Femur (tissue), 1 donor: Measurements from ENCODE around the gene BMAL1.

Experiments used
- DNase-seq: peaks from one replicate; pipeline ENCODE4 v3.0.0-alpha.2; 2017

The BMAL1 gene

GRCh38 chr11:13262096-13262495, 15.5 kb upstream of the BMAL1 start:
- no peak for DNase-seq

GRCh38 chr11:13268791-13269190, 8.8 kb upstream of the BMAL1 start:
- DNase-seq = no peak

- DNase-seq = no peak
Measured at GRCh38 chr11:13269775-13270174, 7.8 kb upstream of the BMAL1 start.

- no peak for DNase-seq
Measured at GRCh38 chr11:13271060-13271693, 6.4 kb upstream of the BMAL1 start.

GRCh38 chr11:13276454-13276831, 1.1 kb upstream of the BMAL1 start:
- no peak for DNase-seq

GRCh38 chr11:13276832-13277767, 490 bp upstream of the BMAL1 start:
- DNase-seq = peak; percentile 98

GRCh38 chr11:13278609-13279486, 1.3 kb downstream of the BMAL1 start:
- DNase-seq = no peak

GRCh38 chr11:13279487-13279834, 1.9 kb downstream of the BMAL1 start:
- DNase-seq = no peak

GRCh38 chr11:13280092-13280722, 2.6 kb downstream of the BMAL1 start:
- no peak for DNase-seq

GRCh38 chr11:13280777-13281176, 3.2 kb downstream of the BMAL1 start:
- DNase-seq = no peak

- no peak for DNase-seq
Measured at GRCh38 chr11:13283636-13284035, 6.0 kb downstream of the BMAL1 start.

- DNase-seq = no peak
Measured at GRCh38 chr11:13284776-13285588, 7.4 kb downstream of the BMAL1 start.

GRCh38 chr11:13286279-13286821, 8.8 kb downstream of the BMAL1 start:
- DNase-seq = no peak

GRCh38 chr11:13287036-13287435, 9.4 kb downstream of the BMAL1 start:
- DNase-seq = no peak

- no peak for DNase-seq
Measured at GRCh38 chr11:13287681-13288080, 10.1 kb downstream of the BMAL1 start.

GRCh38 chr11:13288375-13289029, 10.9 kb downstream of the BMAL1 start:
- DNase-seq = no peak

- no peak for DNase-seq
Measured at GRCh38 chr11:13289081-13289480, 11.5 kb downstream of the BMAL1 start.

GRCh38 chr11:13290221-13290980, 12.8 kb downstream of the BMAL1 start:
- DNase-seq = no peak

GRCh38 chr11:13291361-13291760, 13.8 kb downstream of the BMAL1 start:
- DNase-seq = no peak

GRCh38 chr11:13291800-13292199, 14.2 kb downstream of the BMAL1 start:
- DNase-seq = no peak
